ENCODE results near the gene RFNG. TPM values are rescaled to one million over a fixed set of nuclear protein-coding genes. Genes with fewer than 3 reads are reported as not detected.

RFNG gene
- total RNA-seq, 1 donor from 2014 or later: 40.2 TPM

- no peak overlapping the region for H3K27ac Mint-ChIP-seq (ENCODE audit: unreplicated experiment)
These were observed 34.6 kb downstream of the RFNG start for GRCh38 chr17:82016875-82017459.

GRCh38 chr17:82016061-82016874, 35.3 kb downstream of the RFNG start:
- H3K79me2 ChIP-seq (ENCODE audit: insufficient read depth, low read length): peaks cover 6% of the 10 kb centered on the region
- H4K20me1 ChIP-seq (ENCODE audit: insufficient read depth, low read length): peaks cover 19% of the 10 kb centered on the region
- no peaks in the 10 kb centered on the region for H3K36me3 ChIP-seq (ENCODE audit: insufficient read depth, low read length)
- no peaks in the 10 kb centered on the region for H3K9me3 ChIP-seq (ENCODE audit: insufficient read depth, low read depth, low read length)
- H3K27me3 Mint-ChIP-seq (ENCODE audit: low read depth, unreplicated experiment): no peaks in the 10 kb centered on the region
- H3K4me1 ChIP-seq (ENCODE audit: insufficient read depth, low read length): peaks cover 4% of the 10 kb centered on the region
- H3K27ac ChIP-seq (ENCODE audit: low read depth, low read length): no peak overlapping the region
- DNase-seq (ENCODE audit: low read depth) (no peak), FAIRE-seq (no peak)
- H2AFZ ChIP-seq (ENCODE audit: low read depth, low read length): no peak overlapping the region
- H3K4me3 ChIP-seq (ENCODE audit: insufficient read depth, low read depth, low read length): no peak overlapping the region
- H3K36me3 Mint-ChIP-seq (ENCODE audit: low read depth, unreplicated experiment): no peaks in the 10 kb centered on the region
- no peak overlapping the region for H3K4me3 Mint-ChIP-seq (ENCODE audit: unreplicated experiment)
- H3K9ac ChIP-seq (ENCODE audit: low read length): no peak overlapping the region
- no peak overlapping the region for H3K27ac Mint-ChIP-seq (ENCODE audit: unreplicated experiment)
- H3K4me2 ChIP-seq (ENCODE audit: low read length): no peak overlapping the region
- H3K27me3 ChIP-seq (ENCODE audit: insufficient read depth, low read length): no peaks in the 10 kb centered on the region
- no peaks in the 10 kb centered on the region for H3K9me3 Mint-ChIP-seq (ENCODE audit: unreplicated experiment)
- TF ChIP-seq CTCF (IDR thresholded peaks at IDR 0.05; ENCODE audit: insufficient read depth, low read depth, low read length): no peak
- TF ChIP-seq EZH2 (IDR thresholded peaks at IDR 0.05; ENCODE audit: insufficient read depth, low read length): no peak
- no peaks in the 10 kb centered on the region for H3K4me1 Mint-ChIP-seq (ENCODE audit: low read depth, unreplicated experiment)

More at GRCh38 chr17:82016875-82017459, 34.6 kb downstream of the RFNG start:
- H3K36me3 ChIP-seq (ENCODE audit: insufficient read depth, low read length): no peaks in the 10 kb centered on the region
- Mint-ChIP-seq H3K9me3 (ENCODE audit: unreplicated experiment) (no peaks in the 10 kb centered on the region), H3K4me3 (ENCODE audit: unreplicated experiment) (no peak overlapping the region), H3K4me1 (ENCODE audit: low read depth, unreplicated experiment) (no peaks in the 10 kb centered on the region), H3K27me3 (ENCODE audit: low read depth, unreplicated experiment) (no peaks in the 10 kb centered on the region), H3K36me3 (ENCODE audit: low read depth, unreplicated experiment) (no peaks in the 10 kb centered on the region)
- no peak overlapping the region for H3K4me2 ChIP-seq (ENCODE audit: low read length)
- no peak overlapping the region for H2AFZ ChIP-seq (ENCODE audit: low read depth, low read length)
- peaks cover 11% of the 10 kb centered on the region for H3K4me1 ChIP-seq (ENCODE audit: insufficient read depth, low read length)
- no peak overlapping the region for H3K9ac ChIP-seq (ENCODE audit: low read length)
- no peak for DNase-seq (ENCODE audit: low read depth)
- peaks cover 9% of the 10 kb centered on the region for H3K79me2 ChIP-seq (ENCODE audit: insufficient read depth, low read length)
- H3K4me3 ChIP-seq (ENCODE audit: insufficient read depth, low read depth, low read length): no peak overlapping the region
- FAIRE-seq: no peak
- H4K20me1 ChIP-seq (ENCODE audit: insufficient read depth, low read length): peaks cover 26% of the 10 kb centered on the region
- no peaks in the 10 kb centered on the region for H3K9me3 ChIP-seq (ENCODE audit: insufficient read depth, low read depth, low read length)
- H3K27ac ChIP-seq (ENCODE audit: low read depth, low read length): no peak overlapping the region
- TF ChIP-seq CTCF (IDR thresholded peaks at IDR 0.05; ENCODE audit: insufficient read depth, low read depth, low read length) (no peak), EZH2 (IDR thresholded peaks at IDR 0.05; ENCODE audit: insufficient read depth, low read length) (no peak)
- H3K27me3 ChIP-seq (ENCODE audit: insufficient read depth, low read length): no peaks in the 10 kb centered on the region
